WTC11 (cell line): ENCODE results near the gene RBFOX1. TPM values are rescaled to one million over a fixed set of nuclear protein-coding genes. Genes with fewer than 3 reads are reported as not detected.

Experiments used
- ATAC-seq: fragments of 200-7000 bp; cut with Tn5 transposase; 2 replicates; pipeline ENCODE4 v1.10.0; 2021; ENCODE audit warnings: mild to moderate bottlenecking, moderate library complexity
- CTCF ChIA-PET: fragments of 300-600 bp; sonication (Branson Sonifier 250); formaldehyde crosslinking; loops from one replicate; lab custom pipeline; 2021; ENCODE audit warnings: antibody characterized with exemption; lab: Charles Lee
- POLR2A ChIA-PET: fragments of 350-600 bp; sonication (Branson Sonifier 250); formaldehyde crosslinking; loops from one replicate; lab custom pipeline; 2021; ENCODE audit warnings: antibody characterized with exemption; lab: Charles Lee
- DNase-seq: peaks from one replicate; pipeline ENCODE4 v3.0.0; 2021; ENCODE audit warnings: low spot score
- H3K27ac Mint-ChIP-seq: 2 replicates; pipeline ENCODE4 v1.8.0; 2021; ENCODE audit warnings: mixed read lengths
- H3K27me3 Mint-ChIP-seq: 2 replicates; pipeline ENCODE4 v1.8.0; 2021; ENCODE audit warnings: low read depth, mild to moderate bottlenecking, moderate library complexity, mixed read lengths
- H3K36me3 Mint-ChIP-seq: 2 replicates; pipeline ENCODE4 v1.8.0; 2021; ENCODE audit warnings: mixed read lengths
- H3K4me1 Mint-ChIP-seq: 2 replicates; pipeline ENCODE4 v1.8.0; 2022; ENCODE audit warnings: mixed read lengths
- H3K4me3 Mint-ChIP-seq: 2 replicates; pipeline ENCODE4 v1.8.0; 2021; ENCODE audit warnings: mild to moderate bottlenecking, moderate library complexity, mixed read lengths
- H3K9me3 Mint-ChIP-seq: 2 replicates; pipeline ENCODE4 v1.8.0; 2021; ENCODE audit warnings: mixed read lengths
- ARID4B ChIP-seq: sonication (generic); formaldehyde crosslinking; IDR thresholded peaks from 2 replicates; pipeline ENCODE4 v1.8.0; 2023; ENCODE audit warnings: missing genetic modification reagents, mild to moderate bottlenecking, borderline replicate concordance
- ATF2 ChIP-seq: sonication (generic); formaldehyde crosslinking; IDR thresholded peaks from 2 replicates; pipeline ENCODE4 v1.8.1; 2022; ENCODE audit warnings: low read depth, missing genetic modification reagents, borderline replicate concordance
- E2F1 ChIP-seq: sonication (generic); formaldehyde crosslinking; IDR thresholded peaks from 2 replicates; pipeline ENCODE4 v1.8.0; 2022; ENCODE audit warnings: mild to moderate bottlenecking, missing genetic modification reagents
- ELF4 ChIP-seq: sonication (generic); formaldehyde crosslinking; IDR thresholded peaks from 2 replicates; pipeline ENCODE4 v1.8.1; 2022; ENCODE audit warnings: low read depth, mild to moderate bottlenecking, moderate library complexity, missing genetic modification reagents
- ETV6 ChIP-seq: sonication (generic); formaldehyde crosslinking; IDR thresholded peaks from 2 replicates; pipeline ENCODE4 v1.8.1; 2022; ENCODE audit warnings: mild to moderate bottlenecking, missing genetic modification reagents
- FOXP1 ChIP-seq: sonication (generic); formaldehyde crosslinking; IDR thresholded peaks from 2 replicates; pipeline ENCODE4 v1.8.0; 2022; ENCODE audit warnings: missing genetic modification reagents, mild to moderate bottlenecking, moderate library complexity, borderline replicate concordance
- IRF2 ChIP-seq: sonication (generic); formaldehyde crosslinking; IDR thresholded peaks from 2 replicates; pipeline ENCODE4 v1.8.0; 2022; ENCODE audit warnings: low read depth, missing genetic modification reagents, borderline replicate concordance
- MXD4 ChIP-seq: fragments of 250-450 bp; sonication (Bioruptor Pico); IDR thresholded peaks from 2 replicates; pipeline ENCODE4 v1.8.0; 2021; ENCODE audit warnings: mild to moderate bottlenecking, moderate library complexity, borderline replicate concordance
- TEAD1 ChIP-seq: sonication (generic); formaldehyde crosslinking; IDR thresholded peaks from 2 replicates; pipeline ENCODE4 v1.8.0; 2022; ENCODE audit warnings: mild to moderate bottlenecking, missing genetic modification reagents
- USF2 ChIP-seq: sonication (generic); formaldehyde crosslinking; IDR thresholded peaks from 2 replicates; pipeline ENCODE4 v1.8.1; 2023; ENCODE audit warnings: mild to moderate bottlenecking, missing genetic modification reagents, moderate library complexity
- ZNF281 ChIP-seq: sonication (generic); formaldehyde crosslinking; IDR thresholded peaks from 2 replicates; pipeline ENCODE4 v1.8.0; 2023; ENCODE audit warnings: mild to moderate bottlenecking, missing genetic modification reagents
- ZSCAN18 ChIP-seq: fragments of 250-450 bp; sonication (Bioruptor Pico); IDR thresholded peaks from 2 replicates; pipeline ENCODE4 v2.1.2; 2022; ENCODE audit warnings: mild to moderate bottlenecking, moderate library complexity
- total RNA-seq: library from RNA; stranded (reverse); gene quantifications from 3 replicates; pipeline ENCODE4 v1.2.3, GENCODE V29; 2021

The RBFOX1 gene
- total RNA-seq, 1 experiment from 2014 or later: 1.1 TPM

GRCh38 chr16:7585705-7586104 is 253.1 kb downstream of the RBFOX1 start:
- H3K36me3 Mint-ChIP-seq: peaks cover 19% of the 10 kb centered on the region
- no peak for TF ChIP-seq ZNF281 (CRISPR knock-in tag)
- TF ChIP-seq ZSCAN18: no peak
- TF ChIP-seq USF2: no peak
- TF ChIP-seq TEAD1: no peak
- TF ChIP-seq ATF2: no peak
- TF ChIP-seq ELF4 (CRISPR knock-in tag): no peak
- TF ChIP-seq, all 79 proteins: peak for 0
- DNase-seq (no peak), ATAC-seq (no peak)
- H3K27ac Mint-ChIP-seq: no peak overlapping the region
- CTCF ChIA-PET: no interaction called here
- H3K9me3 Mint-ChIP-seq: peaks cover 35% of the 10 kb centered on the region
- no peak overlapping the region for H3K4me3 Mint-ChIP-seq
- H3K27me3 Mint-ChIP-seq: no peaks in the 10 kb centered on the region; the same call in 1 of the 2 replicates
- peaks cover 7% of the 10 kb centered on the region; the same call in 1 of the 2 replicates for H3K4me1 Mint-ChIP-seq
- POLR2A ChIA-PET: no interaction called here

- ChIA-PET CTCF (no interaction called here), POLR2A (interaction anchor here (0.5 to 0.7 kb wide), 2 partner anchors 26 to 59 kb away, joined by 3 read pairs; no protein-coding TSS in a partner anchor)
- Mint-ChIP-seq H3K4me1 (peaks cover 4% of the 10 kb centered on the region; the same call in 1 of the 2 replicates), H3K9me3 (peaks cover 17% of the 10 kb centered on the region), H3K27ac (no peak overlapping the region; the same call in 1 of the 2 replicates), H3K4me3 (no peak overlapping the region), H3K27me3 (no peaks in the 10 kb centered on the region), H3K36me3 (peaks cover 3% of the 10 kb centered on the region; the same call in 1 of the 2 replicates)
- no peak for TF ChIP-seq FOXP1 (CRISPR knock-in tag)
- no peak for TF ChIP-seq ETV6 (CRISPR knock-in tag)
- no peak for TF ChIP-seq ZSCAN18
- TF ChIP-seq ARID4B (CRISPR knock-in tag): no peak
- no peak for TF ChIP-seq USF2
- no peak for TF ChIP-seq MXD4 (CRISPR knock-in tag)
- no peak for TF ChIP-seq IRF2 (CRISPR knock-in tag)
- TF ChIP-seq E2F1 (CRISPR knock-in tag): no peak
- ATAC-seq: no peak
- DNase-seq: no peak
Observed at GRCh38 chr16:7590934-7591333, 258.3 kb downstream of the RBFOX1 start.
